K562 (cell line): ENCODE data around the gene GGCT. TPM values are rescaled to one million over a fixed set of nuclear protein-coding genes. Genes with fewer than 3 reads are reported as not detected.
A peak's percentile ranks its signal among the peaks of the same experiment; 100 is the strongest.

ENCODE experiments used
- ARID4B ChIP-seq: sonication (generic); formaldehyde crosslinking; IDR thresholded peaks from 2 replicates; pipeline ENCODE4 v1.8.0; 2022; ENCODE audit warnings: mild to moderate bottlenecking, missing genetic modification reagents
- GATA2 ChIP-seq: sonication (generic); formaldehyde crosslinking; IDR thresholded peaks from 2 replicates; pipeline ENCODE4 v1.4.0; 2020; ENCODE audit warnings: mild to moderate bottlenecking, missing genetic modification reagents
- SMARCE1 ChIP-seq: fragments of 450-650 bp; IDR thresholded peaks from 2 replicates; pipeline ENCODE4 v1.7.1; 2016; ENCODE audit warnings: mild to moderate bottlenecking
- ZNF12 ChIP-seq: sonication (generic); formaldehyde crosslinking; IDR thresholded peaks from 2 replicates; pipeline ENCODE4 v1.4.0; 2020; ENCODE audit warnings: mild to moderate bottlenecking, missing genetic modification reagents
- polyA plus RNA-seq, 8 experiments: library from polyadenylated mRNA; depleted of rRNA in 4 of 8; stranded (reverse) in 5 of 8; unstranded in 3 of 8; fragments of >200 nt; fragmentation: Nextera tagmentation in 2 of 8; fragmentation: Illumina TruSeq in 1 of 8; extraction: Ambion mirVana in 2 of 8; extraction: Trizol in 1 of 8; gene quantifications; 2 replicates each; pipeline versions ENCODE4 v1.2.1 to v1.2.3, GENCODE V29; 2011 to 2014; ENCODE audit warnings: inconsistent platforms in 1 of 8, missing spikeins in 1 of 8
- total RNA-seq, 7 experiments: library from RNA; depleted of rRNA in 6 of 7; stranded (reverse); fragments of >200 nt in 6 of 7; fragmentation: Illumina TruSeq in 2 of 7; extraction: Trizol in 2 of 7; gene quantifications; 2 replicates each; pipeline versions ENCODE4 v1.2.1 to v1.2.3, GENCODE V29; 2011 to 2021; ENCODE audit warnings: low replicate concordance in 1 of 7
- TF ChIP-seq, protein P1 (sequence below): sonication (generic); formaldehyde crosslinking; IDR thresholded peaks from 2 replicates; pipeline ENCODE4 v1.8.1; 2023; ENCODE audit warnings: mild to moderate bottlenecking, missing genetic modification reagents, moderate library complexity
- TF ChIP-seq, protein P2 (sequence below), 2 experiments: IDR thresholded peaks; 2 replicates each; pipeline ENCODE4 v1.6.1; 2011; ENCODE audit warnings: borderline replicate concordance in 1 of 2, control low read depth in 1 of 2, low read depth in 1 of 2, low read length in 1 of 2, mild to moderate bottlenecking in 1 of 2, mixed read lengths in 1 of 2, moderate library complexity in 1 of 2; ENCODE audit not compliant: insufficient read depth in 1 of 2, insufficient read length in 1 of 2, poor library complexity in 1 of 2, severe bottlenecking in 1 of 2; ENCODE audit errors: extremely low read depth in 1 of 2
- TF ChIP-seq, protein P3 (sequence below): fragments of 200-800 bp; sonication (Bioruptor generic); IDR thresholded peaks from 2 replicates; pipeline ENCODE4 v1.6.1; 2017; ENCODE audit warnings: missing genetic modification characterization, missing compliant biosample characterization

The GGCT gene
- total and polyA plus RNA-seq, 9 of the 15 experiments (the other 6 are each of a cell fraction or from before 2014, with no cell fraction given) = 79.0 to 349 (median 136) TPM

DNA sequence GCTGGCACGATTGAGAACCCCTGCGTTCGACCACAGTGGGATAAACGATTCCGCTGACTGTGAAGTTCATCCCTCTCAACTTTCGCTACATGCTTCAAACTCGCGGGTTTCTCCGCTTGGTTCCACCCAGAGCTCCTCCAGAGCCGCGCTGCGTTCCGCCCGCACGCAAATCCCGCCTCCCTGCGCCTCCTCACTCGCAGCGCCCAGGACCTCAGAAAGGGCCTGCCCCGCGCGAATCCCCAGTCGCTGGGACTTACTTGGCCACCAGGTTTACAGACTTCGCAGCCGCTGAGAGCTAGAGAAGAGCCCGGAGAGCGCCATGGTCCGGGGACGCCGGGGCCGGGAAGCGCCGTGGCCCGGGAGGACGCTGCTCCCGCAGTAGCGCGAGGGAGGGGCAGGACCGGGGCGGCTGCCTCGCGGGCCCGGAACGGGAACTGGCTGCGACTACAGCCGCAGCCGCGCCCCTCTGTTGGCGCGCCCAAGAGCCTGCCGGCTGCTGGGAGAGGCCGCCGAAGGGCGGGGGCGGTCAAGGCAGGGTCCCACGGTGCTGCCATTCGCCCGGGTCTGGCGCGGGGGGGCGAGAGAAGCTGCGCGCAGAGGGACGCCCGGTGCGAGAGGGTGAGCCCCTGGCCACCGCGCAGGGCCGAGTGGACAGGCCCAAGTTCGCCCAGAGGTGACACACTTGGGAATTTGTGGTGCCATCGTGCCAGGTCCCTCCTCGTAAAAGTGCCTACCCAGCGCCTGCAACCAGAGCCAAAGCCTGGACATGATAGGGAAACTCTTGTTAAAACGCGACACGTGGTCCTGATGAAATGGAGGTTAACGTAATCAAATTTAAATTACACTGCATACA lies 26.1 kb downstream of the GGCT start, which contains the start of gene NOD1 (continued):
- TF ChIP-seq, protein P1, sequence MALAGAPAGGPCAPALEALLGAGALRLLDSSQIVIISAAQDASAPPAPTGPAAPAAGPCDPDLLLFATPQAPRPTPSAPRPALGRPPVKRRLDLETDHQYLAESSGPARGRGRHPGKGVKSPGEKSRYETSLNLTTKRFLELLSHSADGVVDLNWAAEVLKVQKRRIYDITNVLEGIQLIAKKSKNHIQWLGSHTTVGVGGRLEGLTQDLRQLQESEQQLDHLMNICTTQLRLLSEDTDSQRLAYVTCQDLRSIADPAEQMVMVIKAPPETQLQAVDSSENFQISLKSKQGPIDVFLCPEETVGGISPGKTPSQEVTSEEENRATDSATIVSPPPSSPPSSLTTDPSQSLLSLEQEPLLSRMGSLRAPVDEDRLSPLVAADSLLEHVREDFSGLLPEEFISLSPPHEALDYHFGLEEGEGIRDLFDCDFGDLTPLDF (CRISPR knock-in tag) = peak; percentile 80
- TF ChIP-seq ZNF12 (CRISPR knock-in tag) (peak; percentile 84), GATA2 (CRISPR knock-in tag) (no peak), ARID4B (peak; percentile 59; the same call in 1 of the 2 replicates), SMARCE1 (no peak)
- TF ChIP-seq, protein P2, sequence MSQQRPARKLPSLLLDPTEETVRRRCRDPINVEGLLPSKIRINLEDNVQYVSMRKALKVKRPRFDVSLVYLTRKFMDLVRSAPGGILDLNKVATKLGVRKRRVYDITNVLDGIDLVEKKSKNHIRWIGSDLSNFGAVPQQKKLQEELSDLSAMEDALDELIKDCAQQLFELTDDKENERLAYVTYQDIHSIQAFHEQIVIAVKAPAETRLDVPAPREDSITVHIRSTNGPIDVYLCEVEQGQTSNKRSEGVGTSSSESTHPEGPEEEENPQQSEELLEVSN (IDR thresholded peaks at IDR 0.05; ENCODE audit: borderline replicate concordance in 1 of 2, extremely low read depth in 1 of 2, insufficient read depth in 1 of 2, insufficient read length in 1 of 2, low read depth in 1 of 2, low read length in 1 of 2, poor library complexity in 1 of 2, severe bottlenecking in 1 of 2) = peak; percentile 51 to 66
- TF ChIP-seq, protein P3, sequence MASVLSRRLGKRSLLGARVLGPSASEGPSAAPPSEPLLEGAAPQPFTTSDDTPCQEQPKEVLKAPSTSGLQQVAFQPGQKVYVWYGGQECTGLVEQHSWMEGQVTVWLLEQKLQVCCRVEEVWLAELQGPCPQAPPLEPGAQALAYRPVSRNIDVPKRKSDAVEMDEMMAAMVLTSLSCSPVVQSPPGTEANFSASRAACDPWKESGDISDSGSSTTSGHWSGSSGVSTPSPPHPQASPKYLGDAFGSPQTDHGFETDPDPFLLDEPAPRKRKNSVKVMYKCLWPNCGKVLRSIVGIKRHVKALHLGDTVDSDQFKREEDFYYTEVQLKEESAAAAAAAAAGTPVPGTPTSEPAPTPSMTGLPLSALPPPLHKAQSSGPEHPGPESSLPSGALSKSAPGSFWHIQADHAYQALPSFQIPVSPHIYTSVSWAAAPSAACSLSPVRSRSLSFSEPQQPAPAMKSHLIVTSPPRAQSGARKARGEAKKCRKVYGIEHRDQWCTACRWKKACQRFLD = no peak
